Activated CD8-positive, alpha-beta T cell treated with anti-CD3 and anti-CD28 coated beads for 36 hours (primary cell): ENCODE measurements around the gene PRPF8. TPM values are rescaled to one million over a fixed set of nuclear protein-coding genes. Genes with fewer than 3 reads are reported as not detected.

Source experiments
- ATAC-seq: fragments of 200-7000 bp; cut with Tn5 transposase; one replicate; pipeline ENCODE4 v1.10.0; 2021; ENCODE audit warnings: mild to moderate bottlenecking, moderate library complexity
- CTCF ChIA-PET: fragments of 350-600 bp; sonication (Branson Sonifier 250); formaldehyde crosslinking; loops from one replicate; lab custom pipeline; 2021; ENCODE audit warnings: antibody characterized with exemption; lab: Charles Lee
- POLR2A ChIA-PET: fragments of 350-600 bp; sonication (Branson Sonifier 250); formaldehyde crosslinking; loops from one replicate; lab custom pipeline; 2021; ENCODE audit warnings: antibody characterized with exemption; lab: Charles Lee
- DNase-seq: peaks from one replicate; pipeline ENCODE4 v3.0.0-alpha.2; 2020
- H3K27ac Mint-ChIP-seq: one replicate; pipeline ENCODE4 v1.8.0; 2021; ENCODE audit warnings: mild to moderate bottlenecking, mixed read lengths
- H3K27me3 Mint-ChIP-seq: one replicate; pipeline ENCODE4 v1.8.0; 2021; ENCODE audit warnings: mixed read lengths
- H3K36me3 Mint-ChIP-seq: one replicate; pipeline ENCODE4 v1.8.0; 2021; ENCODE audit warnings: low read depth, mixed read lengths
- H3K4me1 Mint-ChIP-seq: one replicate; pipeline ENCODE4 v1.8.0; 2021; ENCODE audit warnings: low read depth, mixed read lengths
- H3K4me3 Mint-ChIP-seq: one replicate; pipeline ENCODE4 v1.8.0; 2021; ENCODE audit warnings: mild to moderate bottlenecking, moderate library complexity, mixed read lengths
- H3K9me3 Mint-ChIP-seq: one replicate; pipeline ENCODE4 v1.8.0; 2021; ENCODE audit warnings: mixed read lengths
- CTCF ChIP-seq: fragments of 200-600 bp; IDR thresholded peaks from one replicate; pipeline ENCODE4 v1.8.0; 2022; ENCODE audit warnings: antibody characterized with exemption, mild to moderate bottlenecking
- intact Hi-C: fragments of 100-400 bp; cut with micrococcal nuclease; formaldehyde crosslinking; loops from one replicate; pipeline ENCODE4 v1.10.0; 2022
- total RNA-seq, 2 experiments: library from RNA; stranded (reverse); gene quantifications; one replicate each; pipeline ENCODE4 v1.2.3, GENCODE V29; 2021

The PRPF8 gene
- total RNA-seq, 2 experiments from 2014 or later = 370 to 428 TPM

DNA sequence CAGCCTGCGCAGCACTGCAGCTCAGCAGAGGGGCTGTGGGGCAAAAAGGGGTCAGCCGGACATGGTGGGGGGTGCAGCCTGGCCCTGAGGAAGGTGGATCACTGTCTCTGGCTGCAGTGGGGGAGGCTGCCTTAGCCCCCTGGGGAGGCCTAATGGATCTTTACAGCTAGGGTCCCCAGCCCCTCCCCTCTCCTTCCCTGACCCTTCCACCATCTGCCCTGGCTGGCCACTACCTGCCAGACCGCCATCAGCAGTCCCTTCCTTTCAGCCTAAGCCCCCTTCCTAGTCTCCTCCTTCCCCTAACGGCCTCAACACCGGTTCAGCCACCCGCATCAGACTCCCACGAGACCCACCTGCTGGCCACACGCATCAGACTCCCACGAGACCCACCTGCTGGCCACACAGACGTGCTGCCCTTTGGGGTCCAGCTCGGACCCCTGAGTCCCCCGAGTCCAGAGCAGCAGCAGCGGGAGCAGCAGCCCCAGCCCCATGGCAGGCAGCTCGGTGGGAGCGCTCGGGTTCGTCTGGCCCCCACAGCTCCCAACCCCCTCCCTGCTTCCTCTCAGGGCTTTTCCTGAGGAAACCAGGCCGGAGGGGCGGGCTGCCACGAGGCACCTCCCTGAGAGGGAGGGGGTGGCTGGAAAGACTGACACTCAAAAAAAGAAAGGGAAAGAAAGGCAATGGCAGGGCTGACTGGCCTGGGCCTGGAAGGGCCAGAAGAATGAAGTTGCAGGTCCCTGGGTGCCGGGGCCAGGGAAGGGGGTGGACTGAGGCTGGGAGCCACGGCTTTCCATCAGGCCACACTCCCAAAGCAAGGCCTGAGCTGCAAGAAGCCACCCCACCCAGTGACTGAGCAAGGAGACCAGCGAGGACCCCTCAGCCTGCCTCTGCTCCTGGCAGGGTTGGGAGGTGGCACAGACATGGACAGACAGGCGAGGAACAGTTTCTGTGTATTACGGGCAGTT, 39.2 kb downstream of the PRPF8 start, which contains the start of gene SCARF1:
SCARF1 (minus strand) TSS at position 526 of the 965 bp plus-strand sequence; CDS start at position 491, 35 bp downstream.
- no peaks in the 10 kb centered on the region for H3K36me3 Mint-ChIP-seq
- CTCF ChIA-PET = interaction anchor here (0.8 to 2.3 kb wide), 4 partner anchors 16 to 76 kb away, joined by 3 to 11 read pairs (median 4); no protein-coding TSS in a partner anchor
- TF ChIP-seq CTCF = no peak
- no peaks in the 10 kb centered on the region for H3K9me3 Mint-ChIP-seq
- no peaks in the 10 kb centered on the region for H3K27me3 Mint-ChIP-seq
- H3K27ac Mint-ChIP-seq = peak within 1 kb of the TSS; percentile 90
- H3K4me3 Mint-ChIP-seq = peak within 1 kb of the TSS; percentile 70
- no peak for ATAC-seq
- intact Hi-C loops = no loop called here
- DNase-seq = peak; percentile 27
- POLR2A ChIA-PET = interaction anchor here (1.0 to 1.1 kb wide), 2 partner anchors 24 to 185 kb away, joined by 3 read pairs; partner anchors contain the start of gene RPA1
- H3K4me1 Mint-ChIP-seq = peaks cover 33% of the 10 kb centered on the region

- TF ChIP-seq CTCF = peak; percentile 19
- peak; percentile 21 for ATAC-seq
- CTCF ChIA-PET = interaction anchor here (0.9 to 2.3 kb wide), 3 partner anchors 15 to 119 kb away, joined by 3 to 11 read pairs (median 3); no protein-coding TSS in a partner anchor
- intact Hi-C loops = no loop called here
- POLR2A ChIA-PET = interaction anchor here (1.1 to 1.4 kb wide), 2 partner anchors 16 to 24 kb away, joined by 3 to 4 read pairs; no protein-coding TSS in a partner anchor
- Mint-ChIP-seq H3K4me1 (peaks cover 26% of the 10 kb centered on the region), H3K4me3 (peak overlapping the region; percentile 70), H3K9me3 (no peaks in the 10 kb centered on the region), H3K36me3 (no peaks in the 10 kb centered on the region), H3K27me3 (no peaks in the 10 kb centered on the region), H3K27ac (peak overlapping the region; percentile 90)
- DNase-seq = peak; percentile 72
These were observed 40.0 kb downstream of the PRPF8 start for GRCh38 chr17:1644493-1645206.

- H3K27ac Mint-ChIP-seq = peak overlapping the region; percentile 90
- H3K27me3 Mint-ChIP-seq = no peaks in the 10 kb centered on the region
- H3K9me3 Mint-ChIP-seq = no peaks in the 10 kb centered on the region
- ATAC-seq = peak; percentile 5
- peak; percentile 31 for DNase-seq
- H3K4me1 Mint-ChIP-seq = peaks cover 26% of the 10 kb centered on the region
- no peaks in the 10 kb centered on the region for H3K36me3 Mint-ChIP-seq
- CTCF ChIA-PET = interaction anchor here (0.9 to 2.3 kb wide), 4 partner anchors 14 to 119 kb away, joined by 3 to 11 read pairs (median 4); no protein-coding TSS in a partner anchor
- no peak for TF ChIP-seq CTCF
- POLR2A ChIA-PET = interaction anchor here (0.6 to 1.4 kb wide), 2 partner anchors 16 to 25 kb away, joined by 3 to 4 read pairs; no protein-coding TSS in a partner anchor
- intact Hi-C loops = no loop called here
- H3K4me3 Mint-ChIP-seq = peak overlapping the region; percentile 70
These were observed 40.6 kb downstream of the PRPF8 start for GRCh38 chr17:1643999-1644492.

GRCh38 chr17:1643293-1643998, 41.2 kb downstream of the PRPF8 start:
- peak overlapping the region; percentile 70 for H3K4me3 Mint-ChIP-seq
- POLR2A ChIA-PET = interaction anchor here (0.6 to 1.4 kb wide), 2 partner anchors 17 to 26 kb away, joined by 3 to 4 read pairs; no protein-coding TSS in a partner anchor
- CTCF ChIA-PET = interaction anchor here (0.9 to 1.2 kb wide), 2 partner anchors 69 to 73 kb away, joined by 3 to 4 read pairs; no protein-coding TSS in a partner anchor

More at GRCh38 chr17:1643293-1643998, 41.2 kb downstream of the PRPF8 start:
- peak; percentile 45 for ATAC-seq
- Mint-ChIP-seq H3K9me3 (no peaks in the 10 kb centered on the region), H3K4me1 (peaks cover 26% of the 10 kb centered on the region), H3K36me3 (no peaks in the 10 kb centered on the region), H3K27me3 (no peaks in the 10 kb centered on the region), H3K27ac (no peak overlapping the region)
- TF ChIP-seq CTCF = peak; percentile 33
- DNase-seq = peak; percentile 67
- intact Hi-C loops = no loop called here
